NK-92 treated with Interleukin-12 subunit alpha and Interleukin-12 subunit beta, amount 100 ng/mL, for 24 hours (cell line): ENCODE data around the gene MAML3.

ENCODE experiments used
- DNase-seq: peaks from one replicate; lab custom pipeline; 2025; lab: John Stamatoyannopoulos, UW

The MAML3 gene

GRCh38 chr4:140156529-140157171 is 2.7 kb upstream of the MAML3 start:
- peak; percentile 5 for DNase-seq

- no peak for DNase-seq
Observed at GRCh38 chr4:140154572-140154891, 548 bp upstream of the MAML3 start.

GRCh38 chr4:140153419-140153717 is 616 bp downstream of the MAML3 start:
- no peak for DNase-seq

GRCh38 chr4:140152751-140153418 is 1.1 kb downstream of the MAML3 start:
- peak; percentile 14 for DNase-seq

GRCh38 chr4:140152013-140152703 is 1.8 kb downstream of the MAML3 start:
- DNase-seq = peak; percentile 85

- peak; percentile 74 for DNase-seq
Observed at GRCh38 chr4:140151699-140152012, 2.3 kb downstream of the MAML3 start.

GRCh38 chr4:140150886-140151698 is 2.9 kb downstream of the MAML3 start:
- DNase-seq = peak; percentile 90

GRCh38 chr4:140150636-140150885 is 3.4 kb downstream of the MAML3 start:
- no peak for DNase-seq

- DNase-seq = peak; percentile 44
Observed at GRCh38 chr4:140149846-140150635, 3.9 kb downstream of the MAML3 start.

GRCh38 chr4:140144050-140144449 is 9.9 kb downstream of the MAML3 start:
- DNase-seq = no peak

- no peak for DNase-seq
Observed at GRCh38 chr4:140141210-140141835, 12.7 kb downstream of the MAML3 start.

GRCh38 chr4:140140566-140140965 is 13.4 kb downstream of the MAML3 start:
- DNase-seq = no peak

GRCh38 chr4:140138428-140138827 is 15.6 kb downstream of the MAML3 start:
- DNase-seq = no peak

- no peak for DNase-seq
Observed at GRCh38 chr4:140137671-140138070, 16.3 kb downstream of the MAML3 start.

GRCh38 chr4:140136509-140136908 is 17.5 kb downstream of the MAML3 start:
- DNase-seq = no peak

GRCh38 chr4:140135529-140136088 is 18.4 kb downstream of the MAML3 start:
- no peak for DNase-seq

- no peak for DNase-seq
Observed at GRCh38 chr4:140134746-140135425, 19.1 kb downstream of the MAML3 start.

GRCh38 chr4:140133576-140133975 is 20.4 kb downstream of the MAML3 start:
- DNase-seq = no peak

- no peak for DNase-seq
Observed at GRCh38 chr4:140131675-140132229, 22.2 kb downstream of the MAML3 start.

- DNase-seq = peak; percentile 7
Observed at GRCh38 chr4:140130677-140131076, 23.3 kb downstream of the MAML3 start.

GRCh38 chr4:140127422-140127821 is 26.6 kb downstream of the MAML3 start:
- DNase-seq = no peak
